HepG2 (cell line): Measurements from ENCODE around the gene BCL7A. TPM values are rescaled to one million over a fixed set of nuclear protein-coding genes. Genes with fewer than 3 reads are reported as not detected.

ENCODE experiments used
- BORCS8-MEF2B ChIP-seq: sonication (generic); formaldehyde crosslinking; IDR thresholded peaks from 2 replicates; pipeline ENCODE4 v1.8.0; 2022; ENCODE audit warnings: mild to moderate bottlenecking, missing genetic modification reagents
- HNRNPL ChIP-seq: fragments of 200-400 bp; formaldehyde crosslinking; IDR thresholded peaks from 2 replicates; pipeline ENCODE4 v1.6.1; 2017; ENCODE audit warnings: mild to moderate bottlenecking, low read depth, low read length
- IRF9 ChIP-seq: sonication (generic); formaldehyde crosslinking; IDR thresholded peaks from 2 replicates; pipeline ENCODE4 v1.8.0; 2022; ENCODE audit warnings: missing genetic modification reagents, mild to moderate bottlenecking, borderline replicate concordance
- MIXL1 ChIP-seq: IDR thresholded peaks from 2 replicates; pipeline ENCODE4 v1.6.1; 2016
- MLLT10 ChIP-seq: sonication (generic); formaldehyde crosslinking; IDR thresholded peaks from 2 replicates; pipeline ENCODE4 v1.4.0; 2020; ENCODE audit warnings: missing genetic modification reagents
- MTF2 ChIP-seq: sonication (generic); formaldehyde crosslinking; IDR thresholded peaks from 2 replicates; pipeline ENCODE4 v1.5.0; 2020; ENCODE audit warnings: missing genetic modification reagents, borderline replicate concordance
- NCOR1 ChIP-seq: fragments of 200-600 bp; sonication (generic); IDR thresholded peaks from 2 replicates; pipeline ENCODE4 v1.7.0; 2017; ENCODE audit warnings: antibody characterized with exemption, low read length, borderline replicate concordance
- POLR2G ChIP-seq: fragments of 200-400 bp; formaldehyde crosslinking; IDR thresholded peaks from 2 replicates; pipeline ENCODE4 v1.6.1; 2018; ENCODE audit warnings: mild to moderate bottlenecking, low read depth, low read length, moderate library complexity
- SAP130 ChIP-seq: IDR thresholded peaks from 2 replicates; pipeline ENCODE4 v1.6.1; 2016; ENCODE audit warnings: low read depth
- TMF1 ChIP-seq: sonication (generic); formaldehyde crosslinking; IDR thresholded peaks from 2 replicates; pipeline ENCODE4 v1.8.1; 2022; ENCODE audit warnings: low read depth, missing genetic modification reagents
- ZNF253 ChIP-seq: sonication (generic); formaldehyde crosslinking; IDR thresholded peaks from 2 replicates; pipeline ENCODE4 v1.8.0; 2022; ENCODE audit warnings: mild to moderate bottlenecking, missing genetic modification reagents, borderline replicate concordance
- ZNF3 ChIP-seq: IDR thresholded peaks from 2 replicates; pipeline ENCODE4 v1.7.0; 2017; ENCODE audit warnings: inconsistent platforms
- ZNF556 ChIP-seq: sonication (generic); formaldehyde crosslinking; IDR thresholded peaks from 2 replicates; pipeline ENCODE4 v1.4.0; 2020; ENCODE audit warnings: mild to moderate bottlenecking, missing genetic modification reagents, borderline replicate concordance
- ZNF567 ChIP-seq: sonication (generic); formaldehyde crosslinking; IDR thresholded peaks from 2 replicates; pipeline ENCODE4 v1.8.1; 2023; ENCODE audit warnings: mild to moderate bottlenecking, missing genetic modification reagents, borderline replicate concordance
- ZSCAN25 ChIP-seq: sonication (generic); formaldehyde crosslinking; IDR thresholded peaks from 2 replicates; pipeline ENCODE4 v1.8.0; 2022; ENCODE audit warnings: mild to moderate bottlenecking, missing genetic modification reagents
- polyA plus RNA-seq, 8 experiments: library from polyadenylated mRNA; depleted of rRNA in 3 of 8; stranded (reverse) in 7 of 8; unstranded in 1 of 8; fragments of >200 nt; fragmentation: Illumina TruSeq in 4 of 8; extraction: Trizol in 4 of 8; gene quantifications; 2 replicates each; pipeline versions ENCODE4 v1.2.1 to v1.2.3, GENCODE V29; 2011 to 2016; ENCODE audit warnings: low read depth in 4 of 8, missing spikeins in 1 of 8, mixed read lengths in 1 of 8; ENCODE audit not compliant: insufficient read depth in 1 of 8
- total RNA-seq, 5 experiments: library from RNA; depleted of rRNA; stranded (reverse); fragments of >200 nt; fragmentation: Illumina TruSeq; extraction: Trizol; gene quantifications; 2 replicates each; pipeline ENCODE4 v1.2.3, GENCODE V29; 2016; ENCODE audit warnings: low read depth in 1 of 5
- TF ChIP-seq, protein P1 (sequence below): IDR thresholded peaks from 2 replicates; pipeline ENCODE4 v1.4.0; 2020; ENCODE audit warnings: mild to moderate bottlenecking, missing genetic modification reagents
- TF ChIP-seq, protein P2 (sequence below): sonication (generic); formaldehyde crosslinking; IDR thresholded peaks from 2 replicates; pipeline ENCODE4 v1.8.1; 2023; ENCODE audit warnings: mild to moderate bottlenecking, missing genetic modification reagents, borderline replicate concordance
- TF ChIP-seq, protein P3 (sequence below): sonication (generic); formaldehyde crosslinking; IDR thresholded peaks from 2 replicates; pipeline ENCODE4 v1.5.0; 2020; ENCODE audit warnings: mild to moderate bottlenecking, missing genetic modification reagents
- TF ChIP-seq, protein P4 (sequence below): sonication (generic); IDR thresholded peaks from 2 replicates; pipeline ENCODE4 v1.6.1; 2016; ENCODE audit warnings: low read depth, borderline replicate concordance

BCL7A gene
- total and polyA plus RNA-seq, 2 of the 13 experiments (the other 11 are each of a cell fraction or from before 2014, with no cell fraction given) = 4.1 to 6.2 TPM

DNA sequence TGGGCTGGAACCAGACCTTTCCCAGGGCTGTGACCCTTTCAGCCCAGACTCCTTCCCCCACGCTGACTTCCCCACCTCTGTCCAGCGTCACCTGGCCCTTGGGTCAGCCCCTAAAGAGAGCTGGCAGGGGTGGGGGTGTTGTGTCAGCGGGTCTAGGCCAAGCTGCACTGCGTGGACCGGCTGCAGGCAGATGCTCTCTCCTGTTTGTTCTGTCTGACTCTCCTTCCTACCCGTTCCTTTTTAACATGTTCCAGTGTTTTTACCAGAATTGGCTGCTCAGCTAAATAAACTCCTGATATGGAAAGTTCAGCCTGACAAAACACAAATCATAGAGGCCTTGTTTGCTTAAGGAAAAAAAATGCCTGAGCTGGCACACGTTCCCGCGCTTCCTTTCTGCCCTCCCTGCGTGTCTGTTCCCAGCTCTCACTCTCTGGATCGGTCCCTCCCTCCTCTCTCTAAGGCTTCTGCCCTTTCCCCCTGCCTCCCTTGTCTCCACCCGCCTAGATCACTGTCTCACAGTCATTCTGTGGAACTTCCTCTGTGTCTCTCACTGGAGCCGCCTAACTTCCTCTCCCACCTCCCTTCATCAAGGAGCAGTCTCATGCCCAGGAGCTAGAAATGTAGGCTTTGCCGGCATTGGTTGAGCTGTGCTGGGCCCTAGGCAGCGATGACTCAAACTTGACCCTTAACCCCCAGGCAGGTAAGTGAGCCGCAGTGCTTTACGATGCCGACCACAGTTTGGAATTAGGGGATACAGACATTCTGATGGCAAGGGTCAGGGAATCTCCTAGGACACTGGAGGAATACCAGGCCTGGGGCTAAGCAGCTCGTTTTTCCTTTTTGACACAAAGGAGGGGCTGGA is 41.4 kb downstream of the BCL7A start (continued):
- TF ChIP-seq, protein P1, sequence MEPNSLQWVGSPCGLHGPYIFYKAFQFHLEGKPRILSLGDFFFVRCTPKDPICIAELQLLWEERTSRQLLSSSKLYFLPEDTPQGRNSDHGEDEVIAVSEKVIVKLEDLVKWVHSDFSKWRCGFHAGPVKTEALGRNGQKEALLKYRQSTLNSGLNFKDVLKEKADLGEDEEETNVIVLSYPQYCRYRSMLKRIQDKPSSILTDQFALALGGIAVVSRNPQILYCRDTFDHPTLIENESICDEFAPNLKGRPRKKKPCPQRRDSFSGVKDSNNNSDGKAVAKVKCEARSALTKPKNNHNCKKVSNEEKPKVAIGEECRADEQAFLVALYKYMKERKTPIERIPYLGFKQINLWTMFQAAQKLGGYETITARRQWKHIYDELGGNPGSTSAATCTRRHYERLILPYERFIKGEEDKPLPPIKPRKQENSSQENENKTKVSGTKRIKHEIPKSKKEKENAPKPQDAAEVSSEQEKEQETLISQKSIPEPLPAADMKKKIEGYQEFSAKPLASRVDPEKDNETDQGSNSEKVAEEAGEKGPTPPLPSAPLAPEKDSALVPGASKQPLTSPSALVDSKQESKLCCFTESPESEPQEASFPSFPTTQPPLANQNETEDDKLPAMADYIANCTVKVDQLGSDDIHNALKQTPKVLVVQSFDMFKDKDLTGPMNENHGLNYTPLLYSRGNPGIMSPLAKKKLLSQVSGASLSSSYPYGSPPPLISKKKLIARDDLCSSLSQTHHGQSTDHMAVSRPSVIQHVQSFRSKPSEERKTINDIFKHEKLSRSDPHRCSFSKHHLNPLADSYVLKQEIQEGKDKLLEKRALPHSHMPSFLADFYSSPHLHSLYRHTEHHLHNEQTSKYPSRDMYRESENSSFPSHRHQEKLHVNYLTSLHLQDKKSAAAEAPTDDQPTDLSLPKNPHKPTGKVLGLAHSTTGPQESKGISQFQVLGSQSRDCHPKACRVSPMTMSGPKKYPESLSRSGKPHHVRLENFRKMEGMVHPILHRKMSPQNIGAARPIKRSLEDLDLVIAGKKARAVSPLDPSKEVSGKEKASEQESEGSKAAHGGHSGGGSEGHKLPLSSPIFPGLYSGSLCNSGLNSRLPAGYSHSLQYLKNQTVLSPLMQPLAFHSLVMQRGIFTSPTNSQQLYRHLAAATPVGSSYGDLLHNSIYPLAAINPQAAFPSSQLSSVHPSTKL = peak; percentile 23; the same call in 1 of the 2 replicates
- TF ChIP-seq ZNF567 (CRISPR knock-in tag) = 0 out of 2 replicates have a peak, but pooled peaks have one; percentile 61
- peak; percentile 85 for TF ChIP-seq ZSCAN25 (CRISPR knock-in tag)
- no peak for TF ChIP-seq ZNF3 (CRISPR knock-in tag)
- TF ChIP-seq IRF9 (CRISPR knock-in tag) = no peak
- TF ChIP-seq, protein P2, sequence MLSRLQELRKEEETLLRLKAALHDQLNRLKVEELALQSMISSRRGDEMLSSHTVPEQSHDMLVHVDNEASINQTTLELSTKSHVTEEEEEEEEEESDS = 0 out of 2 replicates have a peak, but pooled peaks have one; percentile 31
- peak; percentile 42; the same call in 1 of the 2 replicates for TF ChIP-seq MTF2
- TF ChIP-seq MIXL1 (CRISPR knock-in tag) = 0 out of 2 replicates have a peak, but pooled peaks have one; percentile 44
- no peak for TF ChIP-seq HNRNPL
- TF ChIP-seq, protein P3, sequence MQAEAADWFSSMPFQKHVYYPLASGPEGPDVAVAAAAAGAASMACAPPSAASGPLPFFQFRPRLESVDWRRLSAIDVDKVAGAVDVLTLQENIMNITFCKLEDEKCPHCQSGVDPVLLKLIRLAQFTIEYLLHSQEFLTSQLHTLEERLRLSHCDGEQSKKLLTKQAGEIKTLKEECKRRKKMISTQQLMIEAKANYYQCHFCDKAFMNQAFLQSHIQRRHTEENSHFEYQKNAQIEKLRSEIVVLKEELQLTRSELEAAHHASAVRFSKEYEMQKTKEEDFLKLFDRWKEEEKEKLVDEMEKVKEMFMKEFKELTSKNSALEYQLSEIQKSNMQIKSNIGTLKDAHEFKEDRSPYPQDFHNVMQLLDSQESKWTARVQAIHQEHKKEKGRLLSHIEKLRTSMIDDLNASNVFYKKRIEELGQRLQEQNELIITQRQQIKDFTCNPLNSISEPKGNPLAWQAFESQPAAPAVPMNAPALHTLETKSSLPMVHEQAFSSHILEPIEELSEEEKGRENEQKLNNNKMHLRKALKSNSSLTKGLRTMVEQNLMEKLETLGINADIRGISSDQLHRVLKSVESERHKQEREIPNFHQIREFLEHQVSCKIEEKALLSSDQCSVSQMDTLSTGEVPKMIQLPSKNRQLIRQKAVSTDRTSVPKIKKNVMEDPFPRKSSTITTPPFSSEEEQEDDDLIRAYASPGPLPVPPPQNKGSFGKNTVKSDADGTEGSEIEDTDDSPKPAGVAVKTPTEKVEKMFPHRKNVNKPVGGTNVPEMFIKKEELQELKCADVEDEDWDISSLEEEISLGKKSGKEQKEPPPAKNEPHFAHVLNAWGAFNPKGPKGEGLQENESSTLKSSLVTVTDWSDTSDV (CRISPR knock-in tag) = 0 out of 2 replicates have a peak, but pooled peaks have one; percentile 56
- TF ChIP-seq SAP130 (CRISPR knock-in tag) = 0 out of 2 replicates have a peak, but pooled peaks have one; percentile 46
- 0 out of 2 replicates have a peak, but pooled peaks have one; percentile 10 for TF ChIP-seq TMF1 (CRISPR knock-in tag)
- peak; percentile 55; the same call in 1 of the 2 replicates for TF ChIP-seq POLR2G
- TF ChIP-seq MLLT10 (CRISPR knock-in tag) = no peak
- TF ChIP-seq ZNF253 = 0 out of 2 replicates have a peak, but pooled peaks have one; percentile 41
- 0 out of 2 replicates have a peak, but pooled peaks have one; percentile 2 for TF ChIP-seq NCOR1
- TF ChIP-seq ZNF556 (CRISPR knock-in tag) = peak; percentile 19
- TF ChIP-seq, protein P4, sequence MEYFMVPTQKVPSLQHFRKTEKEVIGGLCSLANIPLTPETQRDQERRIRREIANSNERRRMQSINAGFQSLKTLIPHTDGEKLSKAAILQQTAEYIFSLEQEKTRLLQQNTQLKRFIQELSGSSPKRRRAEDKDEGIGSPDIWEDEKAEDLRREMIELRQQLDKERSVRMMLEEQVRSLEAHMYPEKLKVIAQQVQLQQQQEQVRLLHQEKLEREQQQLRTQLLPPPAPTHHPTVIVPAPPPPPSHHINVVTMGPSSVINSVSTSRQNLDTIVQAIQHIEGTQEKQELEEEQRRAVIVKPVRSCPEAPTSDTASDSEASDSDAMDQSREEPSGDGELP = peak; percentile 18; the same call in 1 of the 2 replicates
- 0 out of 2 replicates have a peak, but pooled peaks have one; percentile 14 for TF ChIP-seq BORCS8-MEF2B (CRISPR knock-in tag)
